Fibroblast of the conjunctiva (primary cell): ENCODE data around the gene ZNF865.
"Not testable (repeated sequence)": the region's sequence is repeated elsewhere in the genome, so short reads cannot be mapped to it uniquely, and the experiment has no call there.

Experiments
- DNase-seq: peaks from one replicate; pipeline ENCODE4 v3.0.0-alpha.2; 2010; ENCODE audit warnings: low read depth

Gene ZNF865

DNA sequence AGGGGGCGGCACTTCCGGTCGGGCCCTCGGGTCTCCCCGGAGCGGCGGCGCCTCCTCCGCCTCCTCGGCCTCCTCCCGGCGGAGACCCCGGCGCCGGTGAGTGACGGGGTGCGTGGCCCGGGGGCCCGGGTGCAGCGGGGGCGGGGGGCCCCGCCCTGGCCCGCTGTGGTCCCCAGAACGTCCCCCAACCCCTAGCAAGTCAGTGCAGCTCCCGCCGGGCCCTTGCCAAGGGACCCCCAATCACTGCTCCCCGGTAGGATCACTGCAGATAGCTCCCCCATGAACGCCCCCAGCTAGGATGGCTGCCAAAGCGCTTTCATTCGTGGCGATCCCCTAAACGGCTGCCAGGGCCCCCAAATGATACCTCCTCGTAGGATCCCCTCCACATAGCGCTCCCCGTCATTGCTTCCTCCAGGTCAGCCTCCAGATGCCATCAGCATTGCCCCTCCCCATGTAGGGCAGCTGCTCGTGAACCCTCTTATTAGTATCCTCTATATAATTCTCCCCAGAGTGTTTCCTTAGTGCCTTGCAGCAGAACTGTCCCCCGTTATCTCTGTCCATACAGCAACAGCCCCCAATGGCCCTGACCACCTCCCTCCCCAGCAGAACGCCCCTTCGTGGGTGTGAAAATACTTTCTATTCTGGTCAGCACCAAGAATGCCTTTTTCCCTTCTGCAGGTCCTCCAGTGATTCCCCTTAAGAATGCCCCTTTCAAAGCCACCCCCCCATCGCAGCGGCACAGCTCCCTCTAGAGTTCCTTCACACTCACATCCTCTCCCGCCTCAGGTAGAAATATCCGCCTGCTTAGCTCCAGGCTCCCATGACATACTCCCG, at the start of gene ZNF865:
Gene ZNF865, plus strand, starts transcription at position 11 of the 834 bp plus-strand sequence. CDS start 7,972 bp downstream, outside the sequence.
- DNase-seq = peak; percentile 78

- no peak for DNase-seq
These were observed 45.8 kb upstream of the ZNF865 start for GRCh38 chr19:55559684-55560083.

DNA sequence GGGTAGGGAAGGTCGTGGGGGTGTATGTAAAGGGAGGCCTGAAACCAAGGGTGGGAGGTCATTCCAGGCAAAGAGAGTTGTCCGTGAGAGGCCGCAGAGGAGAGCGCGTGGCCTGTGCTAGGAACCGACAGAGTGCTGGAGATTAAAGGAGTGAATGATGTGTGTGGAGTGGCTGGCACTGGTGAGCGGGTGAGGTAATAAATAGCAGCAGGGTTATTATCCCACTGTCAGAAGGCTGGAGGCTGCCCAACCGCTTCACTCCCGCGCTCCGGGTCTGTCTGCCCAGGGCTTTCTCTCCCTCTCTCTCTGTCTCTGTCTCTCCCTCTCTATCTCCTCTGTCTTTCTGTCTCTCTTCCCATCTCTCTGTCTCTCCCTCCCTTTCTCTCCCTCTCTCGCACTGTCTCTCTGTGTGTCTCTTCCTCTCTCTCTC, 42.2 kb upstream of the ZNF865 start:
- no peak for DNase-seq

GRCh38 chr19:55566823-55567222, 38.6 kb upstream of the ZNF865 start:
- DNase-seq = no peak

- no peak for DNase-seq
These were observed 37.6 kb upstream of the ZNF865 start for GRCh38 chr19:55567708-55568328.

GRCh38 chr19:55569477-55569876, 36.0 kb upstream of the ZNF865 start:
- not testable (repeated sequence) for DNase-seq

DNA sequence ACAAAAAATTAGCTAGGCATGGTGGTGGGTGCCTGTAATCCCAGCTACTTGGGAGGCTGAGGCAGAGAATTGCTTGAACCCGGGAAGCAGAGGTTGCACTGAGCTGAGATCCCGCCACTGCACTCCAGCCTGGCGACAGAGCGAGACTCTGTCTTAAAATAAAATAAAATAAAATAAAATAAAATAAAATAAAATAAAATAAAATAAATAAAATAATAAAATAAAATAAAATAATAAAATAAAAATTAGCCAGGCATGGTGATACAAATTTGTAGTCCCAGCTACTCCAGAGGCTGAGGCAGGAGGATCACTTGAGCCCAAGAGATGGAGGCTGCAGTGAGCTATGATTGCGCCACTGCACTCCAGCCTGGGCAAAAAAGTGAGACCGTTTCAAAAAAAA, 31.5 kb upstream of the ZNF865 start:
- not testable (repeated sequence) for DNase-seq

DNA sequence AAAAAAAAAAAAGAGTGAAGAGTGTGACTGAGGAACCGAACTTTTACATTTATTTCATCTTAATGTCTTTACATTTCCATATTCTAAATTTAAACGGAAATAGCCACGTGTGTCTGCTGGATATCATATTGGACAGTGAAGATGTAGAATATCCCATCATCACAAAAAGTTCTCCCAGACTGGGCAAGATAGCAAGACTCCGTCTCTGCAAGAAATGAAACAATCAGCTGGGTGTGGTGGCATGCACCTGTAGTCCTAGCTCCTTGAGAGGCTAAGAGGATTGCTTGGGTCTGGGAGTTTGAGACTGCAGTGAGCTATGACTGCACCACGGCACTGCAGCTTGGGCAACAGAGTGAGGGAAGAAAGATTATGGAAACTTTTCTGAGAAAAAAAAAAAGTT, 28.7 kb upstream of the ZNF865 start:
- no peak for DNase-seq

GRCh38 chr19:55578031-55578760, 27.3 kb upstream of the ZNF865 start:
- no peak for DNase-seq

GRCh38 chr19:55578761-55579747, 26.4 kb upstream of the ZNF865 start:
- no peak for DNase-seq

- DNase-seq = no peak
These were observed 25.5 kb upstream of the ZNF865 start for GRCh38 chr19:55579766-55580621.

- DNase-seq = peak; percentile 73
These were observed 24.8 kb upstream of the ZNF865 start, which contains the start of gene ZNF579 for GRCh38 chr19:55580628-55581144. Gene ZNF579 (minus strand): TSS chr19:55580848. CDS start chr19:55579639, 1,209 bp downstream.

GRCh38 chr19:55581145-55581822, 24.2 kb upstream of the ZNF865 start:
- DNase-seq = no peak

GRCh38 chr19:55581823-55582223, 23.6 kb upstream of the ZNF865 start:
- DNase-seq = no peak

DNA sequence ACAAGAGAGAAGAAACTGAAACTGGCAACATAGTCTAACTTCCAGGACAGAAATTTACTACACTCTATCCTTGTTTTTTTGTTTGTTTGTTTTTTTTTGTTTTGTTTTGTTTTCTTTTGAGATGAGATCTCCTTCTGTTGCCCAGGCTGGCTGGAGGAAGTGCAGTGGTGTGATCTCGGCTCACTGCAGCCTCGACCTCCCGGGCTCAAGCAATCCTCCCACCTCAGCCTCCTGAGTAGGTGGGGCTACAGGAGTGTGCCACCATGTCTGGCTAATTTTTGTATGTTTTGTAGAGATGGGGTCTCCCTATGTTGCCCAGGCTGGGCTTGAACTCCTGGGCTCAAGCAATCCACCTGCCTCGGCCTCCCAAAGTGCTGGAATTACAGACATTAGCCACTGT, 23.2 kb upstream of the ZNF865 start:
- not testable (repeated sequence) for DNase-seq

DNA sequence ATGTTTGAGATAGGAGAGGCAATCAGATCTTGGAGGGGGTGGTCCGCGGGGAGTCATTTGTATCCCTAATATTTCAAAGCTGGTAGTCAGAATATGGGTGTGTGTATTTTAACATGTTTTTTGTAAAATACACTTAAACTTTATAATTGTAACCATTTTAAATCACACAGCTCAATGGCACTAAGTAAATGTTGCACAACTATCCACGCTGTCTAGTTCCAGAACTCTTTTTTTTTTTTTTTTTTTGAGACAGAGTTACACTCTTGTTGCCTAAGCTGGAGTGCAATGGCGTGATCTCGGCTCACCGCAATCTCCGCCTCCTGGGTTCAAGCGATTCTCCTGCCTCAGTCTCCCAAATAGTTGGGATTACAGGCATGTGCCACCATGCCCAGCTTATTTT, 21.6 kb upstream of the ZNF865 start:
- not testable (repeated sequence) for DNase-seq

DNA sequence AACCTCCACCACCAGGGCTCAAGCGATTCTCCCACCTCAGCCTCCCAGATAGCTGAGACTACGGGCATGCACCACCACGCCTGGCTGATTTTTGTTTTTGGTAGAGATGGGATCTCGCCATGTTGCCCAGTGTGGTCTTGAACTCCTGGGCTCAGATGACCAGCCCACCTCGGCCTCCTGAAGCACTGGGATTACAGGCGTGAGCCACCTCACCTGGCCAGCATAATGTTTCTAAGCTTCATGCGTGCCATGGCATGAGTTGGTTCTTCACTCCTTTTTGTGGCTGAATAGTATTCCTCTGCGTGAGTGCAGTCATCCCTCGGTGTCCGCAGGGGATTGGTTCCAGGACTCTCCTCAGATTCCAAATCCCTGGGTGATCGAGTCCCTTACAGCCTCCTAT, 20.6 kb upstream of the ZNF865 start:
- DNase-seq = no peak

GRCh38 chr19:55585658-55586339, 19.6 kb upstream of the ZNF865 start:
- peak; percentile 53 for DNase-seq
